ENCODE measurements around the gene ARFRP1. TPM values are rescaled to one million over a fixed set of nuclear protein-coding genes. Genes with fewer than 3 reads are reported as not detected.
A peak's percentile ranks its signal among the peaks of the same experiment; 100 is the strongest.

ARFRP1 gene
- total and polyA plus RNA-seq, 2 of the 13 experiments (the other 11 are each of a cell fraction or from before 2014, with no cell fraction given) = 32.0 to 51.1 TPM

DNA sequence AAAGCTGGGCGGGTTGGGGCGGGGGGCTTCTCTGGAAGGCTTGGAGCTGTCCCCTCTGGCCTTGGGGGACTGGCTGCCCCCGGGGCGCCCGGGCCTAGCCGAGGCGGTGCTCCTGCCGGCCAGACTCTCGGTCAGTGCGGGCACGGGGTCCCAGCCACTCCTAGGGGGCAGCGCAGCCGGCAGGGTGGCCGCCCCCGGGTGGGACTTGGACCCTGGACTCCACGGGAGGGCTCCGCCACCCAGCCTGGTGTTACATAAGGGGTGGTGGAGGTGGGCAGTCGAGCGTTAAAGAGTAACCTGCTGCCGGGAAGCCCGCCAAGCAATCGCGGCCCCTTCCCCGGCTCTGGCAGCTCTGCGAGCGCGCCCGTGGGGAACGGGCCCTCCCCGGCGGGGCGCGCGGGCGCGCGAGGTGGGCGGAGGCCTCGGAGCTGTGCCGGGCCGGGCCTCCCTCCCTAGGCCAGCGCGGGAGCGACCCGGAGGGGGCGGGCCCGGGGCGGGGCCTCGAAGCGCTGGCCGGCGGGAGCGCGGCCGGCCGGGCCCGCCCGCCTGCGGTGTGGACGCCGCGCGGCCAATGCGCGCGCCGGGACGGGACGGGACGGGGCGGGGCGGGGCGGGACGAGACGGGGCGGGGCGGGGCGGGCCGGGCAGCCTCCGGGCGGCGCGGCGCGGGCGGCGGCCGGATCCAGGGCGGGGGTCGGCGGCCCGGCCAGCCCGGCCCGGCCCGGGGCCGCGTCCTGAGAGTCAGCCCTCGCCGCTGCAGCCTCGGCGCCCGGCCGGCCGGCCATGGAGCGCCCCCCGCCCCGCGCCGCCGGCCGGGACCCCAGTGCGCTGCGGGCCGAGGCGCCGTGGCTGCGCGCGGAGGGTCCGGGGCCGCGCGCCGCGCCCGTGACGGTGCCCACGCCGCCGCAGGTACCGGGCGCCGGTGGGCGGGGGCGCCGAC lies 31.6 kb upstream of the ARFRP1 start, which contains the start of gene SLC2A4RG (continued):
- TF ChIP-seq, protein P1, sequence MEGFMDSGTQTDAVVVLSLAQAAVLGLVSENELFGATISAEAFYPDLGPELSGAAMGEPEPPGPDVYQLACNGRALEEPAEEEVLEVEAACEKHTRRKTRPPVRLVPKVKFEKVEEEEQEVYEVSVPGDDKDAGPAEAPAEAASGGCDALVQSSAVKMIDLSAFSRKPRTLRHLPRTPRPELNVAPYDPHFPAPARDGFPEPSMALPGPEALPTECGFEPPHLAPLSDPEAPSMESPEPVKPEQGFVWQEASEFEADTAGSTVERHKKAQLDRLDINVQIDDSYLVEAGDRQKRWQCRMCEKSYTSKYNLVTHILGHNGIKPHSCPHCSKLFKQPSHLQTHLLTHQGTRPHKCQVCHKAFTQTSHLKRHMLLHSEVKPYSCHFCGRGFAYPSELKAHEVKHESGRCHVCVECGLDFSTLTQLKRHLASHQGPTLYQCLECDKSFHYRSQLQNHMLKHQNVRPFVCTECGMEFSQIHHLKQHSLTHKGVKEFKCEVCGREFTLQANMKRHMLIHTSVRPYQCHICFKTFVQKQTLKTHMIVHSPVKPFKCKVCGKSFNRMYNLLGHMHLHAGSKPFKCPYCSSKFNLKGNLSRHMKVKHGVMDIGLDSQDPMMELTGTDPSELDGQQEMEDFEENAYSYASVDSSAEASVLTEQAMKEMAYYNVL (CRISPR knock-in tag; IDR thresholded peaks at IDR 0.05; ENCODE audit: borderline replicate concordance) = peak; percentile 30; the same call in 1 of the 2 replicates
- TF ChIP-seq HNRNPUL1 (IDR thresholded peaks at IDR 0.05; ENCODE audit: low read depth, low read length) = peak; percentile 95
- TF ChIP-seq SALL2 (CRISPR knock-in tag; IDR thresholded peaks at IDR 0.05) = peak; percentile 98
- no peak for TF ChIP-seq TAF15 (IDR thresholded peaks at IDR 0.05; ENCODE audit: low read depth, low read length, poor library complexity, severe bottlenecking)
- TF ChIP-seq, protein P2, sequence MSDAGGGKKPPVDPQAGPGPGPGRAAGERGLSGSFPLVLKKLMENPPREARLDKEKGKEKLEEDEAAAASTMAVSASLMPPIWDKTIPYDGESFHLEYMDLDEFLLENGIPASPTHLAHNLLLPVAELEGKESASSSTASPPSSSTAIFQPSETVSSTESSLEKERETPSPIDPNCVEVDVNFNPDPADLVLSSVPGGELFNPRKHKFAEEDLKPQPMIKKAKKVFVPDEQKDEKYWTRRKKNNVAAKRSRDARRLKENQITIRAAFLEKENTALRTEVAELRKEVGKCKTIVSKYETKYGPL (CRISPR knock-in tag; IDR thresholded peaks at IDR 0.05) = peak; percentile 99
- TF ChIP-seq, protein P3, sequence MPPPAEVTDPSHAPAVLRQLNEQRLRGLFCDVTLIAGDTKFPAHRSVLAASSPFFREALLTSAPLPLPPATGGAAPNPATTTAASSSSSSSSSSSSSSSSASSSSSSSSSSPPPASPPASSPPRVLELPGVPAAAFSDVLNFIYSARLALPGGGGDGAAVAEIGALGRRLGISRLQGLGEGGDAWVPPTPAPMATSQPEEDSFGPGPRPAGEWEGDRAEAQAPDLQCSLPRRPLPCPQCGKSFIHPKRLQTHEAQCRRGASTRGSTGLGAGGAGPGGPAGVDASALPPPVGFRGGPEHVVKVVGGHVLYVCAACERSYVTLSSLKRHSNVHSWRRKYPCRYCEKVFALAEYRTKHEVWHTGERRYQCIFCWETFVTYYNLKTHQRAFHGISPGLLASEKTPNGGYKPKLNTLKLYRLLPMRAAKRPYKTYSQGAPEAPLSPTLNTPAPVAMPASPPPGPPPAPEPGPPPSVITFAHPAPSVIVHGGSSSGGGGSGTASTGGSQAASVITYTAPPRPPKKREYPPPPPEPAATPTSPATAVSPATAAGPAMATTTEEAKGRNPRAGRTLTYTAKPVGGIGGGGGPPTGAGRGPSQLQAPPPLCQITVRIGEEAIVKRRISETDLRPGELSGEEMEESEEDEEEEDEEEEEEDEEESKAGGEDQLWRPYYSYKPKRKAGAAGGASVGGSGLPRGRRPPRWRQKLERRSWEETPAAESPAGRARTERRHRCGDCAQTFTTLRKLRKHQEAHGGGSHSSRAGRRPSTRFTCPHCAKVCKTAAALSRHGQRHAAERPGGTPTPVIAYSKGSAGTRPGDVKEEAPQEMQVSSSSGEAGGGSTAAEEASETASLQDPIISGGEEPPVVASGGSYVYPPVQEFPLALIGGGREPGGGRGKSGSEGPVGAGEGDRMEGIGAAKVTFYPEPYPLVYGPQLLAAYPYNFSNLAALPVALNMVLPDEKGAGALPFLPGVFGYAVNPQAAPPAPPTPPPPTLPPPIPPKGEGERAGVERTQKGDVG (CRISPR knock-in tag; IDR thresholded peaks at IDR 0.05; ENCODE audit: borderline replicate concordance) = 0 out of 2 replicates have a peak, but pooled peaks have one; percentile 32
- TF ChIP-seq TAF1 (CRISPR knock-in tag; IDR thresholded peaks at IDR 0.05) = peak; percentile 83
- TF ChIP-seq, protein P4, sequence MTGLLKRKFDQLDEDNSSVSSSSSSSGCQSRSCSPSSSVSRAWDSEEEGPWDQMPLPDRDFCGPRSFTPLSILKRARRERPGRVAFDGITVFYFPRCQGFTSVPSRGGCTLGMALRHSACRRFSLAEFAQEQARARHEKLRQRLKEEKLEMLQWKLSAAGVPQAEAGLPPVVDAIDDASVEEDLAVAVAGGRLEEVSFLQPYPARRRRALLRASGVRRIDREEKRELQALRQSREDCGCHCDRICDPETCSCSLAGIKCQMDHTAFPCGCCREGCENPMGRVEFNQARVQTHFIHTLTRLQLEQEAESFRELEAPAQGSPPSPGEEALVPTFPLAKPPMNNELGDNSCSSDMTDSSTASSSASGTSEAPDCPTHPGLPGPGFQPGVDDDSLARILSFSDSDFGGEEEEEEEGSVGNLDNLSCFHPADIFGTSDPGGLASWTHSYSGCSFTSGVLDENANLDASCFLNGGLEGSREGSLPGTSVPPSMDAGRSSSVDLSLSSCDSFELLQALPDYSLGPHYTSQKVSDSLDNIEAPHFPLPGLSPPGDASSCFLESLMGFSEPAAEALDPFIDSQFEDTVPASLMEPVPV (CRISPR knock-in tag; IDR thresholded peaks at IDR 0.05) = peak; percentile 86; the same call in 1 of the 2 replicates
- peak; percentile 80; the same call in 1 of the 2 replicates for TF ChIP-seq JDP2 (CRISPR knock-in tag; IDR thresholded peaks at IDR 0.05; ENCODE audit: borderline replicate concordance)
- TF ChIP-seq, protein P5, sequence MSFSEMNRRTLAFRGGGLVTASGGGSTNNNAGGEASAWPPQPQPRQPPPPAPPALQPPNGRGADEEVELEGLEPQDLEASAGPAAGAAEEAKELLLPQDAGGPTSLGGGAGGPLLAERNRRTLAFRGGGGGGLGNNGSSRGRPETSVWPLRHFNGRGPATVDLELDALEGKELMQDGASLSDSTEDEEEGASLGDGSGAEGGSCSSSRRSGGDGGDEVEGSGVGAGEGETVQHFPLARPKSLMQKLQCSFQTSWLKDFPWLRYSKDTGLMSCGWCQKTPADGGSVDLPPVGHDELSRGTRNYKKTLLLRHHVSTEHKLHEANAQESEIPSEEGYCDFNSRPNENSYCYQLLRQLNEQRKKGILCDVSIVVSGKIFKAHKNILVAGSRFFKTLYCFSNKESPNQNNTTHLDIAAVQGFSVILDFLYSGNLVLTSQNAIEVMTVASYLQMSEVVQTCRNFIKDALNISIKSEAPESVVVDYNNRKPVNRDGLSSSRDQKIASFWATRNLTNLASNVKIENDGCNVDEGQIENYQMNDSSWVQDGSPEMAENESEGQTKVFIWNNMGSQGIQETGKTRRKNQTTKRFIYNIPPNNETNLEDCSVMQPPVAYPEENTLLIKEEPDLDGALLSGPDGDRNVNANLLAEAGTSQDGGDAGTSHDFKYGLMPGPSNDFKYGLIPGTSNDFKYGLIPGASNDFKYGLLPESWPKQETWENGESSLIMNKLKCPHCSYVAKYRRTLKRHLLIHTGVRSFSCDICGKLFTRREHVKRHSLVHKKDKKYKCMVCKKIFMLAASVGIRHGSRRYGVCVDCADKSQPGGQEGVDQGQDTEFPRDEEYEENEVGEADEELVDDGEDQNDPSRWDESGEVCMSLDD (CRISPR knock-in tag; IDR thresholded peaks at IDR 0.05; ENCODE audit: borderline replicate concordance) = peak; percentile 36; the same call in 1 of the 2 replicates
- TF ChIP-seq, protein P6, sequence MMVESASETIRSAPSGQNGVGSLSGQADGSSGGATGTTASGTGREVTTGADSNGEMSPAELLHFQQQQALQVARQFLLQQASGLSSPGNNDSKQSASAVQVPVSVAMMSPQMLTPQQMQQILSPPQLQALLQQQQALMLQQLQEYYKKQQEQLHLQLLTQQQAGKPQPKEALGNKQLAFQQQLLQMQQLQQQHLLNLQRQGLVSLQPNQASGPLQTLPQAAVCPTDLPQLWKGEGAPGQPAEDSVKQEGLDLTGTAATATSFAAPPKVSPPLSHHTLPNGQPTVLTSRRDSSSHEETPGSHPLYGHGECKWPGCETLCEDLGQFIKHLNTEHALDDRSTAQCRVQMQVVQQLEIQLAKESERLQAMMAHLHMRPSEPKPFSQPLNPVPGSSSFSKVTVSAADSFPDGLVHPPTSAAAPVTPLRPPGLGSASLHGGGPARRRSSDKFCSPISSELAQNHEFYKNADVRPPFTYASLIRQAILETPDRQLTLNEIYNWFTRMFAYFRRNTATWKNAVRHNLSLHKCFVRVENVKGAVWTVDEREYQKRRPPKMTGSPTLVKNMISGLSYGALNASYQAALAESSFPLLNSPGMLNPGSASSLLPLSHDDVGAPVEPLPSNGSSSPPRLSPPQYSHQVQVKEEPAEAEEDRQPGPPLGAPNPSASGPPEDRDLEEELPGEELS (CRISPR knock-in tag; IDR thresholded peaks at IDR 0.05) = peak; percentile 82; the same call in 1 of the 2 replicates
- peak; percentile 96 for TF ChIP-seq ZNF563 (CRISPR knock-in tag; IDR thresholded peaks at IDR 0.05)
- TF ChIP-seq ELF4 (CRISPR knock-in tag; IDR thresholded peaks at IDR 0.05; ENCODE audit: borderline replicate concordance) = 0 out of 2 replicates have a peak, but pooled peaks have one; percentile 7
